ENCODE data around the gene MUC5B.

DNA sequence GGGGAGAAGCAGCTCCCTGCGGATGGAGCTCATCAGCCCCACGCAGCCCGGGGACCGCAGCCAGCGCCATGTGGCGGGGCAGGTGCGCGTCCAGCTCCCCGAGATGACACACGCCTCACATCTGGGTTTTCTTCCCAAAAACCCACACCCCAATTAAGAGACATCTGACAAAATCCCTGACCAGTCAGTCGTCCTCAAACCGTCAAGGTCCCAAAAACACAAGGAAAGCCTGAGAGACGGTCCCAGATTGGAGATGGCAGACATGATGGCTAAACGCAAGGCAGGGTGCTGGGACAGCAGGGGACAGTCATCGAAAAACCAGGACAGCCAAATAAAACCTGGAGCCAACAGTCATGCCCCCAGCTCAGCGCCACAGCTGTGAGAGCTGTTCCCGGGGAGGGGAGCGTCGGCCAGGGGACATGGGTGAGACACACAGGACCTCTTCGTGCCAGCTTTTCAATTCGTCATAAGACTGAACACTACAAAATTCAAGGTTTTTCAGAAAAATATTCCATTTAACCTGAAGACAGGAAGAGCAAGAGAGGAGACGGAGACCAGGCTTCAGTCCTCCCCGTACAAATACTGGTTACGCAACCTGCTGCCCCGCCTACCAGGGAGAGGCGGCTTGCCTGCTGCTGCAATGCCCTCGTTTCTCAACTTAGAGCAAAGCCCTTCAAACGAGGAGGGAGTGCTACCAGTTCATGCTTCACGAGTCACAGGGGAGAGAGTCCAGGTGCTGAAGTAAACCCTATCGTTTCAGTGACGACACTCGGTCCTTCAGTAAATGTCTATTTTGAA lies 76.0 kb downstream of the MUC5B start:
- TF ChIP-seq, protein P1, sequence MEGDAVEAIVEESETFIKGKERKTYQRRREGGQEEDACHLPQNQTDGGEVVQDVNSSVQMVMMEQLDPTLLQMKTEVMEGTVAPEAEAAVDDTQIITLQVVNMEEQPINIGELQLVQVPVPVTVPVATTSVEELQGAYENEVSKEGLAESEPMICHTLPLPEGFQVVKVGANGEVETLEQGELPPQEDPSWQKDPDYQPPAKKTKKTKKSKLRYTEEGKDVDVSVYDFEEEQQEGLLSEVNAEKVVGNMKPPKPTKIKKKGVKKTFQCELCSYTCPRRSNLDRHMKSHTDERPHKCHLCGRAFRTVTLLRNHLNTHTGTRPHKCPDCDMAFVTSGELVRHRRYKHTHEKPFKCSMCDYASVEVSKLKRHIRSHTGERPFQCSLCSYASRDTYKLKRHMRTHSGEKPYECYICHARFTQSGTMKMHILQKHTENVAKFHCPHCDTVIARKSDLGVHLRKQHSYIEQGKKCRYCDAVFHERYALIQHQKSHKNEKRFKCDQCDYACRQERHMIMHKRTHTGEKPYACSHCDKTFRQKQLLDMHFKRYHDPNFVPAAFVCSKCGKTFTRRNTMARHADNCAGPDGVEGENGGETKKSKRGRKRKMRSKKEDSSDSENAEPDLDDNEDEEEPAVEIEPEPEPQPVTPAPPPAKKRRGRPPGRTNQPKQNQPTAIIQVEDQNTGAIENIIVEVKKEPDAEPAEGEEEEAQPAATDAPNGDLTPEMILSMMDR (IDR thresholded peaks at IDR 0.05), result no peak
- TF ChIP-seq POLR2A (IDR thresholded peaks at IDR 0.05), result no peak

Data from vagina (tissue), 2 donors.